Measurements from ENCODE around the gene TIA1.
"Not testable (repeated sequence)": the region's sequence is repeated elsewhere in the genome, so short reads cannot be mapped to it uniquely, and the experiment has no call there.

- TF ChIP-seq CTCF (IDR thresholded peaks at IDR 0.05; ENCODE audit: low read length); EZH2 (IDR thresholded peaks at IDR 0.05; ENCODE audit: borderline replicate concordance, low read length): not testable (repeated sequence)
These were observed 25.1 kb downstream of the TIA1 start for GRCh38 chr2:70223305-70223704.

All from OCI-LY1 (cell line).